Chondrocyte (in vitro differentiated cells): Measurements from ENCODE around the gene STK32B. TPM values are rescaled to one million over a fixed set of nuclear protein-coding genes. Genes with fewer than 3 reads are reported as not detected.
A peak's percentile ranks its signal among the peaks of the same experiment; 100 is the strongest.
"Not testable (repeated sequence)": the region's sequence is repeated elsewhere in the genome, so short reads cannot be mapped to it uniquely, and the experiment has no call there.

Experiments
- DNase-seq: peaks from one replicate; pipeline ENCODE4 v3.0.0; 2021; ENCODE audit warnings: mixed read lengths, low spot score
- H3K27ac Mint-ChIP-seq: one replicate; pipeline ENCODE4 v1.8.0; 2021; ENCODE audit warnings: mild to moderate bottlenecking, moderate library complexity, mixed read lengths; ENCODE audit not compliant: unreplicated experiment
- H3K27me3 Mint-ChIP-seq: 2 replicates; pipeline ENCODE4 v1.8.0; 2021; ENCODE audit warnings: low read depth, mixed read lengths
- H3K36me3 Mint-ChIP-seq: 2 replicates; pipeline ENCODE4 v1.8.0; 2021; ENCODE audit warnings: low read depth, mixed read lengths
- H3K4me1 Mint-ChIP-seq: 2 replicates; pipeline ENCODE4 v1.8.0; 2021; ENCODE audit warnings: low read depth, mild to moderate bottlenecking, mixed read lengths
- H3K4me3 Mint-ChIP-seq: one replicate; pipeline ENCODE4 v1.8.0; 2021; ENCODE audit warnings: mild to moderate bottlenecking, moderate library complexity, mixed read lengths; ENCODE audit not compliant: unreplicated experiment
- H3K9me3 Mint-ChIP-seq: 2 replicates; pipeline ENCODE4 v1.8.0; 2021; ENCODE audit warnings: low read depth, mixed read lengths
- CTCF ChIP-seq: fragments of 200-600 bp; sonication (generic); IDR thresholded peaks from 2 replicates; pipeline ENCODE4 v1.5.0; 2021; ENCODE audit warnings: antibody characterized with exemption, mild to moderate bottlenecking, moderate library complexity
- long read RNA-seq: library from polyadenylated mRNA; stranded (forward); transcript quantifications from one replicate; pipeline ENCODE4 v2.0.0, GENCODE V29; 2021
- total RNA-seq: library from RNA; stranded (reverse); gene quantifications from 3 replicates; pipeline ENCODE4 v1.2.1, GENCODE V29; 2021

STK32B gene
- total RNA-seq: 13.1 to 14.7 TPM (median 14.2 TPM) in 3 replicates
- long read RNA-seq, transcript STK32B-201 (12 exons, 3,582 nt): major isoform, 10 of 15 reads
- long read RNA-seq, partial matches to known transcripts: 0 of 15 reads
- long read RNA-seq, other reads (novel, unspliced or antisense): 4 of 15 reads

GRCh38 chr4:5051278-5052203, at the start of gene STK32B:
Gene STK32B (plus strand): TSS chr4:5051480.
- no peak for TF ChIP-seq CTCF
- Mint-ChIP-seq H3K27ac (peak within 1 kb of the TSS; percentile 82), H3K4me3 (peak within 1 kb of the TSS; percentile 80), H3K36me3 (no peaks in the 10 kb centered on the region), H3K4me1 (peaks cover 24% of the 10 kb centered on the region), H3K27me3 (no peaks in the 10 kb centered on the region), H3K9me3 (peaks cover under 1% of the 10 kb centered on the region)
- peak; percentile 90 for DNase-seq

GRCh38 chr4:5001641-5002040, 49.6 kb upstream of the STK32B start:
- not testable (repeated sequence) for H3K36me3 Mint-ChIP-seq, H3K9me3 Mint-ChIP-seq, H3K27me3 Mint-ChIP-seq, H3K4me3 Mint-ChIP-seq, DNase-seq, H3K27ac Mint-ChIP-seq, H3K4me1 Mint-ChIP-seq

GRCh38 chr4:5003372-5003857, 47.9 kb upstream of the STK32B start:
- H3K27ac Mint-ChIP-seq: no peak overlapping the region
- peaks cover 2% of the 10 kb centered on the region for H3K27me3 Mint-ChIP-seq
- DNase-seq: no peak
- TF ChIP-seq CTCF: no peak
- no peak overlapping the region for H3K4me3 Mint-ChIP-seq
- peaks cover 1% of the 10 kb centered on the region for H3K36me3 Mint-ChIP-seq
- no peaks in the 10 kb centered on the region for H3K4me1 Mint-ChIP-seq
- H3K9me3 Mint-ChIP-seq: no peaks in the 10 kb centered on the region

GRCh38 chr4:5003918-5004317, 47.4 kb upstream of the STK32B start:
- Mint-ChIP-seq H3K36me3 (peaks cover 1% of the 10 kb centered on the region), H3K9me3 (no peaks in the 10 kb centered on the region), H3K4me1 (no peaks in the 10 kb centered on the region), H3K27me3 (peaks cover 2% of the 10 kb centered on the region), H3K4me3 (no peak overlapping the region), H3K27ac (no peak overlapping the region)
- TF ChIP-seq CTCF: no peak
- no peak for DNase-seq

- no peaks in the 10 kb centered on the region for H3K4me1 Mint-ChIP-seq
- peaks cover 2% of the 10 kb centered on the region for H3K27me3 Mint-ChIP-seq
- H3K36me3 Mint-ChIP-seq: peaks cover 1% of the 10 kb centered on the region
- no peak overlapping the region for H3K4me3 Mint-ChIP-seq
- DNase-seq: no peak
- TF ChIP-seq CTCF: no peak
- H3K9me3 Mint-ChIP-seq: no peaks in the 10 kb centered on the region
- no peak overlapping the region for H3K27ac Mint-ChIP-seq
Observed at GRCh38 chr4:5004496-5004895, 46.8 kb upstream of the STK32B start.

GRCh38 chr4:5006932-5007331, 44.3 kb upstream of the STK32B start:
- not testable (repeated sequence) for H3K9me3 Mint-ChIP-seq, H3K36me3 Mint-ChIP-seq, H3K4me3 Mint-ChIP-seq, H3K27me3 Mint-ChIP-seq, H3K4me1 Mint-ChIP-seq, DNase-seq, H3K27ac Mint-ChIP-seq
